ENCODE results near the gene NFKBIL1. TPM values are rescaled to one million over a fixed set of nuclear protein-coding genes. Genes with fewer than 3 reads are reported as not detected.
"Not testable (repeated sequence)": the region's sequence is repeated elsewhere in the genome, so short reads cannot be mapped to it uniquely, and the experiment has no call there.

NFKBIL1 gene
- polyA plus RNA-seq, 2 donors = 16.1 to 20.2 TPM

GRCh38 chr6:31544676-31545075 is 2.7 kb upstream of the NFKBIL1 start:
- H3K4me3 ChIP-seq (ENCODE audit: low read depth in 1 of 2, low read length in 2 of 2) = no peak overlapping the region
- no peaks in the 10 kb centered on the region for H3K27me3 ChIP-seq (ENCODE audit: control insufficient read depth in 1 of 2, insufficient read depth in 2 of 2, low read length in 2 of 2)
- peaks cover 3 to 5% of the 10 kb centered on the region in 2 donors for H3K36me3 ChIP-seq (ENCODE audit: control insufficient read depth in 2 of 2, insufficient read depth in 2 of 2, low read length in 1 of 2)
- no peaks in the 10 kb centered on the region for H3K9me3 ChIP-seq (ENCODE audit: control insufficient read depth in 2 of 2, insufficient read depth in 1 of 2, low read depth in 1 of 2, low read length in 1 of 2)
- H3K4me1 ChIP-seq (ENCODE audit: control insufficient read depth in 2 of 2, insufficient read depth in 2 of 2, low read length in 1 of 2) = peaks cover 3 to 9% of the 10 kb centered on the region in 2 donors
- WGBS, 2 donors = 76% methylated on average over 2 of the region's 2 CpGs
- no peak overlapping the region for H3K27ac ChIP-seq (ENCODE audit: low read depth in 2 of 2, low read length in 1 of 2)

DNA sequence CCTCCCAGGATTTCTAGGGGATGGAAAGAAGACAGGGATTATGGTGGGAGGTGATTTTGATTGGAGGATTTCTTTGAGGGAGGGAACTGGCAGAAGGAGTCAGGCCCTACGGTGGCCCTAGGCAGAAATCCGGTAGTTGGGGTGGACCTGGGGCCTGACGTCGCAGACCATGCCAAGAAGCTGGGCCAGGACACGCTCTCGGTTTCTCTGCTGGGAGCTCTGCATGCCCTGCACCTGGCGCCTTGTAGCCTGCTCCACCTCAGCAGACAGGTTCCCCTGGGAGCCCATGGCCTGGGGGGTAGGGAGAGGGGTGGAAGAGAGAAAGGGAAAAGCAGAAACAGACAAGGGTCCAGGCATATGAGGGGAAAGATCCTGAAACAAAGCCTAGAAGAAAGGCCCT is 2.1 kb upstream of the NFKBIL1 start:
- Histone ChIP-seq H3K9me3 (ENCODE audit: control insufficient read depth in 2 of 2, insufficient read depth in 1 of 2, low read depth in 1 of 2, low read length in 1 of 2) (no peaks in the 10 kb centered on the region), H3K4me1 (ENCODE audit: control insufficient read depth in 2 of 2, insufficient read depth in 2 of 2, low read length in 1 of 2) (peaks cover 3 to 7% of the 10 kb centered on the region in 2 donors), H3K36me3 (ENCODE audit: control insufficient read depth in 2 of 2, insufficient read depth in 2 of 2, low read length in 1 of 2) (peaks cover under 1 to 3% of the 10 kb centered on the region in 2 donors), H3K4me3 (ENCODE audit: low read depth in 1 of 2, low read length in 2 of 2) (no peak overlapping the region), H3K27me3 (ENCODE audit: control insufficient read depth in 1 of 2, insufficient read depth in 2 of 2, low read length in 2 of 2) (no peaks in the 10 kb centered on the region), H3K27ac (ENCODE audit: low read depth in 2 of 2, low read length in 1 of 2) (no peak overlapping the region)
- WGBS, 2 donors = 63 to 72% methylated on average over 7 of the region's 7 CpGs

- Histone ChIP-seq H3K4me1 (ENCODE audit: control insufficient read depth in 2 of 2, insufficient read depth in 2 of 2, low read length in 1 of 2) (peaks cover 3 to 6% of the 10 kb centered on the region in 2 donors), H3K27ac (ENCODE audit: low read depth in 2 of 2, low read length in 1 of 2) (peak within 1 kb of the TSS; percentile 90 to 93), H3K27me3 (ENCODE audit: control insufficient read depth in 1 of 2, insufficient read depth in 2 of 2, low read length in 2 of 2) (no peaks in the 10 kb centered on the region), H3K36me3 (ENCODE audit: control insufficient read depth in 2 of 2, insufficient read depth in 2 of 2, low read length in 1 of 2) (peaks cover 0 to 3% of the 10 kb centered on the region in 2 donors), H3K4me3 (ENCODE audit: low read depth in 1 of 2, low read length in 2 of 2) (peak within 1 kb of the TSS; percentile 49 to 64), H3K9me3 (ENCODE audit: control insufficient read depth in 2 of 2, insufficient read depth in 1 of 2, low read depth in 1 of 2, low read length in 1 of 2) (no peaks in the 10 kb centered on the region)
- WGBS, 2 donors = 9% methylated on average over 11 of the region's 11 CpGs
These were observed 960 bp upstream of the NFKBIL1 start, which contains the start of gene ATP6V1G2 for GRCh38 chr6:31546339-31546957. Gene ATP6V1G2 (minus strand): TSS chr6:31546608. CDS start chr6:31546559, 49 bp downstream.

DNA sequence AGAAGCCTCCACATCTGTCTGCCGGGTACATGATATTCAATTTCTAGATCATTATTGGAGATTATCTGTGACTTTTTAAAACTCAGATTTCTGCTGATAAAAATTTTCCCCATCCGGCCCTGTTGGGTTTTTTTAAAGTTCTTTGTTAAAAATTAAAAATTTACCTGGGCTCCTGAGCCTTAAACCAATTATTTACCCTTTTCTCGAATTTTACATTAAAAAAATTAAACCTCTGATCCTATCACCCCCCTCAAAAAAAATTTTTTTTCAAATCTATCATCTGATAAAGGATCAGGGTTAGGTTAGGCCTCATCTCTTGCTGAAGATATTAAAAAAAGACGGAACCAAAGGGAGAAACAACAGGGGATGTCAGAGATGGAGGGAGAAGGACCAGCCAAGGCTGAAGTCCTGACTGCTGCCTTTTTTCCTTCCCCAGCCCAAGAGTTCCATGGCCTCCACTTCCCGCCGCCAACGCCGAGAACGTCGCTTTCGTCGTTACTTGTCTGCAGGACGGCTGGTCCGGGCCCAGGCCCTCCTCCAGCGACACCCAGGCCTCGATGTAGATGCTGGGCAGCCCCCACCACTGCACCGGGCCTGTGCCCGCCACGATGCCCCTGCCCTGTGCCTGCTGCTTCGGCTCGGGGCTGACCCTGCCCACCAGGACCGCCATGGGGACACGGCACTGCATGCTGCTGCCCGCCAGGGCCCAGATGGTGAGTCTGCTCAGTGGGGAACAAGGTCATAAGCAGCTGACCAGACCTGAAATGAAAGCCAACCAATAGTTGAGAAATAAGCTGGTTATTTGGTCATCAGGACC is 527 bp downstream of the NFKBIL1 start:
- Histone ChIP-seq H3K36me3 (ENCODE audit: control insufficient read depth in 2 of 2, insufficient read depth in 2 of 2, low read length in 1 of 2) (peaks cover 0 to 3% of the 10 kb centered on the region in 2 donors), H3K4me3 (ENCODE audit: low read depth in 1 of 2, low read length in 2 of 2) (peak overlapping the region; percentile 49 to 64), H3K27me3 (ENCODE audit: control insufficient read depth in 1 of 2, insufficient read depth in 2 of 2, low read length in 2 of 2) (no peaks in the 10 kb centered on the region), H3K9me3 (ENCODE audit: control insufficient read depth in 2 of 2, insufficient read depth in 1 of 2, low read depth in 1 of 2, low read length in 1 of 2) (no peaks in the 10 kb centered on the region), H3K4me1 (ENCODE audit: control insufficient read depth in 2 of 2, insufficient read depth in 2 of 2, low read length in 1 of 2) (peaks cover 3 to 6% of the 10 kb centered on the region in 2 donors), H3K27ac (ENCODE audit: low read depth in 2 of 2, low read length in 1 of 2) (peak overlapping the region; percentile 90 to 93)
- WGBS, 2 donors = 74 to 76% methylated on average over 24 of the region's 24 CpGs

DNA sequence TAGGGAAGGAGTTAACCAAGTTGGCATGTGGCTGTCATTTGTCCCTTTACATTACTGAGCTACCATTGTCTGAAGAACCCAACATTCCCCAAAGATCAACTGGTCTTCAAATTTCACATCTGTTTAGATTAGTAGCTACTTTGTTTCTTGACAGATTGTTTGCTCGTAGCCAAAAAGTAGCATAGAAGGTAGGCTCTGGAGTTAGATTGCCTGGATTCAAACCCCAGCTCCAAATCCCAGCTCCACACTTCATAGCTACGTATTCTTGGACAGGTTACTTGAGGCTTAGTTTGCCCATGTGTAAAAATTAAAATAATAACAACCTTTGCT is 1.1 kb downstream of the NFKBIL1 start:
- Histone ChIP-seq H3K4me1 (ENCODE audit: control insufficient read depth in 2 of 2, insufficient read depth in 2 of 2, low read length in 1 of 2) (peaks cover 3 to 6% of the 10 kb centered on the region in 2 donors), H3K27me3 (ENCODE audit: control insufficient read depth in 1 of 2, insufficient read depth in 2 of 2, low read length in 2 of 2) (no peaks in the 10 kb centered on the region), H3K27ac (ENCODE audit: low read depth in 2 of 2, low read length in 1 of 2) (peak overlapping the region in 1 of 2 donors; percentile 81), H3K9me3 (ENCODE audit: control insufficient read depth in 2 of 2, insufficient read depth in 1 of 2, low read depth in 1 of 2, low read length in 1 of 2) (no peaks in the 10 kb centered on the region), H3K4me3 (ENCODE audit: low read depth in 1 of 2, low read length in 2 of 2) (no peak overlapping the region), H3K36me3 (ENCODE audit: control insufficient read depth in 2 of 2, insufficient read depth in 2 of 2, low read length in 1 of 2) (peaks cover 0 to 3% of the 10 kb centered on the region in 2 donors)
- WGBS, 2 donors = 85 to 96% methylated on average over 2 of the region's 2 CpGs

DNA sequence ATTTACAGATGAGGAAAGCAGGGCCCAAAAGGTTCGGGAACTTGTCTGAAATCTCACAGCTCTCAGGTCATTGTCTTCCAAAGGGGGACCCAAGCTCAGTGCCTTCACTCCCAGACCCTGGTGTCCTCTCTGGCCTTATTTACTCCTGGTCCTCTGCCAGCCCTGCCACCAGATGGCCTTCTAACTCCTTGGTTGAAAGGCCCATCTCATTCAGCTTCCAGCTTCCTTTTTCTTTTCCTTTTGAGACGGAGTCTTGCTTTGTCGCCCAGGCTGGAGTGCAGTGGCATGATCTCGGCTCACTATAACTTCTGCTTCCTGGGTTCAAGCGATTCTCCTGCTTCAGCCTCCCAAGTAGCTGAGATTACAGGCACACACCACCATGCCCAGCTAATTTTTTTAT is 4.0 kb downstream of the NFKBIL1 start:
- H3K36me3 ChIP-seq (ENCODE audit: control insufficient read depth in 2 of 2, insufficient read depth in 2 of 2, low read length in 1 of 2); H3K27me3 ChIP-seq (ENCODE audit: control insufficient read depth in 1 of 2, insufficient read depth in 2 of 2, low read length in 2 of 2); H3K9me3 ChIP-seq (ENCODE audit: control insufficient read depth in 2 of 2, insufficient read depth in 1 of 2, low read depth in 1 of 2, low read length in 1 of 2); H3K4me1 ChIP-seq (ENCODE audit: control insufficient read depth in 2 of 2, insufficient read depth in 2 of 2, low read length in 1 of 2); H3K27ac ChIP-seq (ENCODE audit: low read depth in 2 of 2, low read length in 1 of 2); H3K4me3 ChIP-seq (ENCODE audit: low read depth in 1 of 2, low read length in 2 of 2): not testable (repeated sequence)
- WGBS, 2 donors = 60 to 62% methylated on average over 4 to 5 of the region's 5 CpGs

- no peak overlapping the region for H3K27ac ChIP-seq (ENCODE audit: low read depth in 2 of 2, low read length in 1 of 2)
- H3K27me3 ChIP-seq (ENCODE audit: control insufficient read depth in 1 of 2, insufficient read depth in 2 of 2, low read length in 2 of 2) = no peaks in the 10 kb centered on the region
- no peaks in the 10 kb centered on the region for H3K9me3 ChIP-seq (ENCODE audit: control insufficient read depth in 2 of 2, insufficient read depth in 1 of 2, low read depth in 1 of 2, low read length in 1 of 2)
- peaks cover 0 to 5% of the 10 kb centered on the region in 2 donors for H3K4me1 ChIP-seq (ENCODE audit: control insufficient read depth in 2 of 2, insufficient read depth in 2 of 2, low read length in 1 of 2)
- 67 to 75% methylated on average over 3 of the region's 3 CpGs for WGBS, 2 donors
- H3K36me3 ChIP-seq (ENCODE audit: control insufficient read depth in 2 of 2, insufficient read depth in 2 of 2, low read length in 1 of 2) = peaks cover 0 to 31% of the 10 kb centered on the region in 2 donors
- H3K4me3 ChIP-seq (ENCODE audit: low read depth in 1 of 2, low read length in 2 of 2) = no peak overlapping the region
These were observed 8.9 kb downstream of the NFKBIL1 start for GRCh38 chr6:31556307-31556706.

- Histone ChIP-seq H3K4me1 (ENCODE audit: control insufficient read depth in 2 of 2, insufficient read depth in 2 of 2, low read length in 1 of 2) (peaks cover 0 to 5% of the 10 kb centered on the region in 2 donors), H3K36me3 (ENCODE audit: control insufficient read depth in 2 of 2, insufficient read depth in 2 of 2, low read length in 1 of 2) (peaks cover 0 to 31% of the 10 kb centered on the region in 2 donors)
- 74 to 78% methylated on average over 24 of the region's 24 CpGs for WGBS, 2 donors
These were observed 10.3 kb downstream of the NFKBIL1 start for GRCh38 chr6:31557443-31558317.

DNA sequence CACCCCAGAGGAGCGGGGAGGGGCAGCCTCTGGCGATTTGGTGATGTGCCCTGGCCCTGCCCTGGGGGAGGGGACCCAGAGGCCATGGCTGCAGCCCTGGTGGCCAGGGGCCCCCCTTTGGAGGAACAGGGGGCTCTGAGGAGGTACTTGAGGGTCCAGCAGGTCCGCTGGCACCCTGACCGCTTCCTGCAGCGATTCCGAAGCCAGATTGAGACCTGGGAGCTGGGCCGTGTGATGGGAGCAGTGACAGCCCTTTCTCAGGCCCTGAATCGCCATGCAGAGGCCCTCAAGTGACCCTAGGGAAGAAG is 10.9 kb downstream of the NFKBIL1 start:
- Histone ChIP-seq H3K27me3 (ENCODE audit: control insufficient read depth in 1 of 2, insufficient read depth in 2 of 2, low read length in 2 of 2) (no peaks in the 10 kb centered on the region), H3K36me3 (ENCODE audit: control insufficient read depth in 2 of 2, insufficient read depth in 2 of 2, low read length in 1 of 2) (peaks cover 0 to 31% of the 10 kb centered on the region in 2 donors), H3K4me3 (ENCODE audit: low read depth in 1 of 2, low read length in 2 of 2) (no peak overlapping the region), H3K9me3 (ENCODE audit: control insufficient read depth in 2 of 2, insufficient read depth in 1 of 2, low read depth in 1 of 2, low read length in 1 of 2) (no peaks in the 10 kb centered on the region), H3K27ac (ENCODE audit: low read depth in 2 of 2, low read length in 1 of 2) (no peak overlapping the region), H3K4me1 (ENCODE audit: control insufficient read depth in 2 of 2, insufficient read depth in 2 of 2, low read length in 1 of 2) (peaks cover 0 to 5% of the 10 kb centered on the region in 2 donors)
- 84 to 87% methylated on average over 8 of the region's 8 CpGs for WGBS, 2 donors

More at GRCh38 chr6:31557443-31558317, 10.3 kb downstream of the NFKBIL1 start:
- Histone ChIP-seq H3K9me3 (ENCODE audit: control insufficient read depth in 2 of 2, insufficient read depth in 1 of 2, low read depth in 1 of 2, low read length in 1 of 2) (no peaks in the 10 kb centered on the region), H3K4me3 (ENCODE audit: low read depth in 1 of 2, low read length in 2 of 2) (no peak overlapping the region), H3K27me3 (ENCODE audit: control insufficient read depth in 1 of 2, insufficient read depth in 2 of 2, low read length in 2 of 2) (no peaks in the 10 kb centered on the region), H3K27ac (ENCODE audit: low read depth in 2 of 2, low read length in 1 of 2) (no peak overlapping the region)

Measured in esophagus (tissue), 2 donors.